ENCODE data around the gene MFAP2. TPM values are rescaled to one million over a fixed set of nuclear protein-coding genes. Genes with fewer than 3 reads are reported as not detected.

MFAP2 gene
- total and polyA plus RNA-seq, 2 donors = 5.6 to 6.8 TPM

GRCh38 chr1:16978567-16979474 is 1.6 kb downstream of the MFAP2 start:
- Histone ChIP-seq H3K4me3 (ENCODE audit: low read length in 2 of 2) (no peak overlapping the region), H3K4me1 (ENCODE audit: control insufficient read depth in 2 of 2, insufficient read depth in 2 of 2, low read length in 2 of 2) (peaks cover 4 to 14% of the 10 kb centered on the region in 2 donors), H3K27me3 (ENCODE audit: control insufficient read depth in 2 of 2, insufficient read depth in 1 of 2, low read length in 1 of 2) (peaks cover 0 to 31% of the 10 kb centered on the region in 2 donors), H3K9me3 (ENCODE audit: control insufficient read depth in 2 of 2, insufficient read depth in 1 of 2, low read length in 1 of 2) (no peaks in the 10 kb centered on the region), H3K27ac (ENCODE audit: low read depth in 1 of 2, low read length in 1 of 2) (no peak overlapping the region), H3K36me3 (ENCODE audit: control insufficient read depth in 2 of 2, insufficient read depth in 2 of 2, low read length in 1 of 2) (no peaks in the 10 kb centered on the region)
- 66% methylated on average over 20 of the region's 20 CpGs for WGBS
- no peak for DNase-seq (ENCODE audit: low read depth in 6 of 9, low spot score in 9 of 9)

GRCh38 chr1:16978139-16978538 is 2.3 kb downstream of the MFAP2 start:
- no peaks in the 10 kb centered on the region for H3K9me3 ChIP-seq (ENCODE audit: control insufficient read depth in 2 of 2, insufficient read depth in 1 of 2, low read length in 1 of 2)
- peaks cover 0 to 30% of the 10 kb centered on the region in 2 donors for H3K27me3 ChIP-seq (ENCODE audit: control insufficient read depth in 2 of 2, insufficient read depth in 1 of 2, low read length in 1 of 2)
- WGBS = 98% methylated on average over 4 of the region's 4 CpGs
- no peak overlapping the region for H3K4me3 ChIP-seq (ENCODE audit: low read length in 2 of 2)
- DNase-seq (ENCODE audit: low read depth in 6 of 9, low spot score in 9 of 9) = no peak
- H3K36me3 ChIP-seq (ENCODE audit: control insufficient read depth in 2 of 2, insufficient read depth in 2 of 2, low read length in 1 of 2) = no peaks in the 10 kb centered on the region
- H3K27ac ChIP-seq (ENCODE audit: low read depth in 1 of 2, low read length in 1 of 2) = no peak overlapping the region
- H3K4me1 ChIP-seq (ENCODE audit: control insufficient read depth in 2 of 2, insufficient read depth in 2 of 2, low read length in 2 of 2) = peaks cover 4 to 14% of the 10 kb centered on the region in 2 donors

GRCh38 chr1:16977377-16977776 is 3.0 kb downstream of the MFAP2 start:
- 98% methylated on average over 5 of the region's 5 CpGs for WGBS
- Histone ChIP-seq H3K27ac (ENCODE audit: low read depth in 1 of 2, low read length in 1 of 2) (no peak overlapping the region), H3K4me1 (ENCODE audit: control insufficient read depth in 2 of 2, insufficient read depth in 2 of 2, low read length in 2 of 2) (peaks cover 4 to 14% of the 10 kb centered on the region in 2 donors), H3K36me3 (ENCODE audit: control insufficient read depth in 2 of 2, insufficient read depth in 2 of 2, low read length in 1 of 2) (no peaks in the 10 kb centered on the region), H3K4me3 (ENCODE audit: low read length in 2 of 2) (no peak overlapping the region), H3K27me3 (ENCODE audit: control insufficient read depth in 2 of 2, insufficient read depth in 1 of 2, low read length in 1 of 2) (peaks cover 0 to 28% of the 10 kb centered on the region in 2 donors), H3K9me3 (ENCODE audit: control insufficient read depth in 2 of 2, insufficient read depth in 1 of 2, low read length in 1 of 2) (no peaks in the 10 kb centered on the region)
- DNase-seq (ENCODE audit: low read depth in 6 of 9, low spot score in 9 of 9) = no peak

- WGBS = 92% methylated on average over 16 of the region's 16 CpGs
- Histone ChIP-seq H3K4me1 (ENCODE audit: control insufficient read depth in 2 of 2, insufficient read depth in 2 of 2, low read length in 2 of 2) (peaks cover 4 to 14% of the 10 kb centered on the region in 2 donors), H3K9me3 (ENCODE audit: control insufficient read depth in 2 of 2, insufficient read depth in 1 of 2, low read length in 1 of 2) (no peaks in the 10 kb centered on the region), H3K4me3 (ENCODE audit: low read length in 2 of 2) (no peak overlapping the region), H3K27me3 (ENCODE audit: control insufficient read depth in 2 of 2, insufficient read depth in 1 of 2, low read length in 1 of 2) (peaks cover 0 to 28% of the 10 kb centered on the region in 2 donors), H3K27ac (ENCODE audit: low read depth in 1 of 2, low read length in 1 of 2) (no peak overlapping the region), H3K36me3 (ENCODE audit: control insufficient read depth in 2 of 2, insufficient read depth in 2 of 2, low read length in 1 of 2) (no peaks in the 10 kb centered on the region)
- DNase-seq (ENCODE audit: low read depth in 6 of 9, low spot score in 9 of 9) = no peak
Measured at GRCh38 chr1:16976966-16977365, 3.5 kb downstream of the MFAP2 start.

GRCh38 chr1:16975838-16976237 is 4.6 kb downstream of the MFAP2 start:
- 94% methylated on average over 14 of the region's 14 CpGs for WGBS
- Histone ChIP-seq H3K27ac (ENCODE audit: low read depth in 1 of 2, low read length in 1 of 2) (no peak overlapping the region), H3K36me3 (ENCODE audit: control insufficient read depth in 2 of 2, insufficient read depth in 2 of 2, low read length in 1 of 2) (peaks cover 0 to 4% of the 10 kb centered on the region in 2 donors), H3K4me1 (ENCODE audit: control insufficient read depth in 2 of 2, insufficient read depth in 2 of 2, low read length in 2 of 2) (peaks cover 4 to 14% of the 10 kb centered on the region in 2 donors), H3K4me3 (ENCODE audit: low read length in 2 of 2) (no peak overlapping the region), H3K9me3 (ENCODE audit: control insufficient read depth in 2 of 2, insufficient read depth in 1 of 2, low read length in 1 of 2) (no peaks in the 10 kb centered on the region), H3K27me3 (ENCODE audit: control insufficient read depth in 2 of 2, insufficient read depth in 1 of 2, low read length in 1 of 2) (peaks cover 0 to 21% of the 10 kb centered on the region in 2 donors)
- DNase-seq (ENCODE audit: low read depth in 6 of 9, low spot score in 9 of 9) = no peak

GRCh38 chr1:16975211-16975610 is 5.2 kb downstream of the MFAP2 start:
- H3K27me3 ChIP-seq (ENCODE audit: control insufficient read depth in 2 of 2, insufficient read depth in 1 of 2, low read length in 1 of 2) = peaks cover 0 to 15% of the 10 kb centered on the region in 2 donors
- 93% methylated on average over 14 of the region's 14 CpGs for WGBS
- H3K4me1 ChIP-seq (ENCODE audit: control insufficient read depth in 2 of 2, insufficient read depth in 2 of 2, low read length in 2 of 2) = peaks cover 2 to 10% of the 10 kb centered on the region in 2 donors
- no peak overlapping the region for H3K4me3 ChIP-seq (ENCODE audit: low read length in 2 of 2)
- no peaks in the 10 kb centered on the region for H3K9me3 ChIP-seq (ENCODE audit: control insufficient read depth in 2 of 2, insufficient read depth in 1 of 2, low read length in 1 of 2)
- no peak overlapping the region for H3K27ac ChIP-seq (ENCODE audit: low read depth in 1 of 2, low read length in 1 of 2)
- H3K36me3 ChIP-seq (ENCODE audit: control insufficient read depth in 2 of 2, insufficient read depth in 2 of 2, low read length in 1 of 2) = peaks cover 0 to 8% of the 10 kb centered on the region in 2 donors
- no peak for DNase-seq (ENCODE audit: low read depth in 6 of 9, low spot score in 9 of 9)

GRCh38 chr1:16973215-16973614 is 7.2 kb downstream of the MFAP2 start:
- Histone ChIP-seq H3K9me3 (ENCODE audit: control insufficient read depth in 2 of 2, insufficient read depth in 1 of 2, low read length in 1 of 2) (no peaks in the 10 kb centered on the region), H3K4me1 (ENCODE audit: control insufficient read depth in 2 of 2, insufficient read depth in 2 of 2, low read length in 2 of 2) (no peaks in the 10 kb centered on the region), H3K36me3 (ENCODE audit: control insufficient read depth in 2 of 2, insufficient read depth in 2 of 2, low read length in 1 of 2) (peaks cover 0 to 28% of the 10 kb centered on the region in 2 donors), H3K27me3 (ENCODE audit: control insufficient read depth in 2 of 2, insufficient read depth in 1 of 2, low read length in 1 of 2) (no peaks in the 10 kb centered on the region), H3K27ac (ENCODE audit: low read depth in 1 of 2, low read length in 1 of 2) (no peak overlapping the region), H3K4me3 (ENCODE audit: low read length in 2 of 2) (no peak overlapping the region)
- 83% methylated on average over 9 of the region's 9 CpGs for WGBS
- no peak for DNase-seq (ENCODE audit: low read depth in 6 of 9, low spot score in 9 of 9)

GRCh38 chr1:16972189-16972895 is 8.1 kb downstream of the MFAP2 start:
- peaks cover 0 to 3% of the 10 kb centered on the region in 2 donors for H3K4me1 ChIP-seq (ENCODE audit: control insufficient read depth in 2 of 2, insufficient read depth in 2 of 2, low read length in 2 of 2)

More at GRCh38 chr1:16972189-16972895, 8.1 kb downstream of the MFAP2 start:
- Histone ChIP-seq H3K36me3 (ENCODE audit: control insufficient read depth in 2 of 2, insufficient read depth in 2 of 2, low read length in 1 of 2) (peaks cover 0 to 34% of the 10 kb centered on the region in 2 donors), H3K4me3 (ENCODE audit: low read length in 2 of 2) (no peak overlapping the region), H3K27ac (ENCODE audit: low read depth in 1 of 2, low read length in 1 of 2) (no peak overlapping the region), H3K27me3 (ENCODE audit: control insufficient read depth in 2 of 2, insufficient read depth in 1 of 2, low read length in 1 of 2) (no peaks in the 10 kb centered on the region), H3K9me3 (ENCODE audit: control insufficient read depth in 2 of 2, insufficient read depth in 1 of 2, low read length in 1 of 2) (no peaks in the 10 kb centered on the region)
- 94% methylated on average over 11 of the region's 11 CpGs for WGBS
- DNase-seq (ENCODE audit: low read depth in 6 of 9, low spot score in 9 of 9) = no peak

All from thymus (tissue), 11 donors.